K562 (cell line): ENCODE measurements around the gene KLK2. TPM values are rescaled to one million over a fixed set of nuclear protein-coding genes. Genes with fewer than 3 reads are reported as not detected.

Experiments
- ATAC-seq: fragments of 200-7000 bp; cut with Tn5 transposase; 3 replicates; pipeline ENCODE4 v1.9.1; 2020; ENCODE audit warnings: moderate library complexity
- BruUV-seq: library from RNA; stranded (reverse); fragments of 400-500 nt; replicated peaks from 2 replicates; lab custom pipeline; 2021; lab: Mats Ljungman, UMichigan
- CTCF ChIA-PET: fragments of 300-600 bp; formaldehyde crosslinking; extraction: SDS; loops from one replicate; lab custom pipeline; 2021; ENCODE audit warnings: low intra/inter-chr PET ratio; lab: Yijun Ruan, JAX
- POLR2A ChIA-PET: fragments of 300-600, 350-650 bp; sonication (Branson Sonifier 250); formaldehyde crosslinking; extraction: SDS; loops from one replicate; lab custom pipeline; 2021; ENCODE audit warnings: antibody characterized with exemption, inconsistent platforms; lab: Yijun Ruan, JAX
- DNase-seq, 4 experiments: peaks; one replicate each; pipeline versions ENCODE4 v3.0.0 to v3.0.0-alpha.2; 2011 to 2018; ENCODE audit warnings: low spot score in 3 of 4, mixed read lengths in 3 of 4; ENCODE audit errors: extremely low read depth in 1 of 4
- FAIRE-seq: peaks from 2 replicates; lab custom pipeline; 2011; peaks lifted over from hg19 to GRCh38; lab: Jason Lieb, UNC
- H2AFZ ChIP-seq: 2 replicates; pipeline ENCODE4 v1.6.0; 2011; ENCODE audit warnings: low read depth, low read length, control low read depth, inconsistent platforms
- H3K27ac ChIP-seq: fragments of 200-600 bp; 3 replicates; pipeline ENCODE4 v1.8.0; 2011; ENCODE audit warnings: low read depth, mild to moderate bottlenecking, control low read depth, inconsistent platforms, low read length, moderate library complexity, mixed read lengths; ENCODE audit errors: extremely low read depth
- H3K27me3 ChIP-seq, 2 experiments: fragments of 300-600 bp in 1 of 2; 2 replicates in 1 of 2; 3 replicates in 1 of 2; pipeline versions ENCODE4 v1.6.0 to v1.8.0; 2011; ENCODE audit warnings: inconsistent platforms in 2 of 2, low read length in 2 of 2, mild to moderate bottlenecking in 1 of 2, mixed read lengths in 1 of 2, moderate library complexity in 1 of 2; ENCODE audit not compliant: control insufficient read depth in 2 of 2, insufficient read depth in 2 of 2
- H3K36me3 ChIP-seq: fragments of 300-600 bp; 3 replicates; pipeline ENCODE4 v1.8.0; 2011; ENCODE audit warnings: mild to moderate bottlenecking, low read length, inconsistent platforms; ENCODE audit not compliant: control insufficient read depth, insufficient read depth
- H3K4me1 ChIP-seq, 2 experiments: fragments of 200-600 bp in 1 of 2; replicated peaks in 1 of 2; 2 replicates in 1 of 2; 3 replicates in 1 of 2; pipeline versions ENCODE4 v1.5.1 to v1.8.0; 2011; ENCODE audit warnings: inconsistent platforms in 2 of 2, low read length in 2 of 2, mild to moderate bottlenecking in 1 of 2, mixed read lengths in 1 of 2, moderate library complexity in 1 of 2; ENCODE audit not compliant: control insufficient read depth in 2 of 2, insufficient read depth in 2 of 2
- H3K4me2 ChIP-seq: 2 replicates; pipeline ENCODE4 v1.6.1; 2011; ENCODE audit warnings: low read length, control low read depth, inconsistent platforms, mixed read lengths; ENCODE audit not compliant: insufficient read depth
- H3K4me3 ChIP-seq: fragments of 200-600 bp; sonication (generic), shearing (Covaris generic); 2 replicates; pipeline ENCODE4 v1.5.1; 2016; ENCODE audit warnings: control low read depth, inconsistent platforms
- H3K79me2 ChIP-seq: fragments of 200-600 bp; 3 replicates; pipeline ENCODE4 v1.8.0; 2011; ENCODE audit warnings: low read length, inconsistent platforms; ENCODE audit not compliant: control insufficient read depth, insufficient read depth
- H3K9ac ChIP-seq, 2 experiments: 2 replicates each; pipeline versions ENCODE4 v1.6.0 to v1.6.1; 2011; ENCODE audit warnings: low read depth in 2 of 2, low read length in 2 of 2, control low read depth in 1 of 2, inconsistent platforms in 1 of 2, mild to moderate bottlenecking in 1 of 2, mixed read lengths in 1 of 2; ENCODE audit not compliant: insufficient read depth in 1 of 2
- H3K9me1 ChIP-seq: one replicate; pipeline ENCODE4 v1.6.0; 2011; ENCODE audit warnings: inconsistent platforms, mild to moderate bottlenecking, low read length, moderate library complexity; ENCODE audit not compliant: control insufficient read depth, insufficient read depth
- H3K9me3 ChIP-seq: replicated peaks from 2 replicates; pipeline ENCODE4 v1.5.1; 2011; ENCODE audit warnings: low read depth, low read length, inconsistent platforms; ENCODE audit not compliant: control insufficient read depth, insufficient read depth
- H4K20me1 ChIP-seq: replicated peaks from 2 replicates; pipeline ENCODE4 v1.6.1; 2011; ENCODE audit warnings: low read length, inconsistent platforms, mixed read lengths; ENCODE audit not compliant: control insufficient read depth, insufficient read depth
- BRD4 ChIP-seq: fragments of 200-600 bp; sonication (generic); IDR thresholded peaks from 2 replicates; pipeline ENCODE4 v1.6.1; 2017; ENCODE audit warnings: inconsistent platforms
- DACH1 ChIP-seq: fragments of 450-650 bp; IDR thresholded peaks from 2 replicates; pipeline ENCODE4 v1.6.1; 2018; ENCODE audit not compliant: partially characterized antibody
- HDAC6 ChIP-seq: IDR thresholded peaks from 2 replicates; pipeline ENCODE4 v1.6.1; 2012; ENCODE audit warnings: low read depth, mild to moderate bottlenecking, control low read depth, inconsistent platforms, low read length, moderate library complexity
- MYNN ChIP-seq, 2 experiments: sonication (generic); formaldehyde crosslinking in 1 of 2; IDR thresholded peaks; 2 replicates each; pipeline versions ENCODE4 v1.5.0 to v1.6.1; 2016 to 2020; ENCODE audit warnings: antibody characterized with exemption in 1 of 2, missing genetic modification reagents in 1 of 2
- NFXL1 ChIP-seq: fragments of 450-650 bp; formaldehyde crosslinking; IDR thresholded peaks from 2 replicates; pipeline ENCODE4 v1.4.0; 2021; ENCODE audit warnings: mild to moderate bottlenecking
- POLR3A ChIP-seq: IDR thresholded peaks from 2 replicates; pipeline ENCODE4 v1.6.1; 2011; ENCODE audit warnings: borderline replicate concordance, mild to moderate bottlenecking, moderate library complexity; ENCODE audit not compliant: insufficient read length, insufficient read depth; ENCODE audit errors: extremely low read depth
- SMARCB1 ChIP-seq: IDR thresholded peaks from 2 replicates; pipeline ENCODE4 v1.6.1; 2011; ENCODE audit warnings: improper control_type of control experiment, low read depth; ENCODE audit not compliant: insufficient read length
- SPI1 ChIP-seq: IDR thresholded peaks from 2 replicates; pipeline ENCODE4 v1.6.1; 2011; ENCODE audit warnings: low read depth, low read length, control low read depth, borderline replicate concordance
- STAG1 ChIP-seq: sonication (generic); formaldehyde crosslinking; IDR thresholded peaks from 2 replicates; pipeline ENCODE4 v1.5.0; 2020; ENCODE audit warnings: missing genetic modification reagents, borderline replicate concordance
- TCF3 ChIP-seq: sonication (generic); formaldehyde crosslinking; IDR thresholded peaks from 2 replicates; pipeline ENCODE4 v1.4.0; 2020; ENCODE audit warnings: mild to moderate bottlenecking, missing genetic modification reagents
- ZNF561 ChIP-seq: fragments of 450-650 bp; formaldehyde crosslinking; conservative IDR thresholded peaks from 2 replicates; pipeline ENCODE4 v1.4.0; 2020; ENCODE audit warnings: mild to moderate bottlenecking, moderate library complexity
- WGBS: fragments of 100-300 bp; shearing (Covaris generic); methylation state at CpG from one replicate; pipeline ENCODE4 v1.1.6; 2016; ENCODE audit warnings: low coverage, mixed read lengths; ENCODE audit not compliant: insufficient coverage; ENCODE audit errors: missing lambda C conversion rate; 5-methylcytosine and 5-hydroxymethylcytosine counted together
- in situ Hi-C: fragments of 300-500 bp; cut with MboI; formaldehyde crosslinking; loops from 4 replicates; pipeline ENCODE4 v1.15.0; 2018; ENCODE audit warnings: inconsistent platforms, mixed read lengths
- intact Hi-C: fragments of 100-400 bp; cut with micrococcal nuclease; formaldehyde crosslinking; loops from 2 replicates; pipeline ENCODE4 v1.14.2; 2022
- polyA plus RNA-seq, 8 experiments: library from polyadenylated mRNA; depleted of rRNA in 4 of 8; stranded (reverse) in 5 of 8; unstranded in 3 of 8; fragments of >200 nt; fragmentation: Nextera tagmentation in 2 of 8; fragmentation: Illumina TruSeq in 1 of 8; extraction: Ambion mirVana in 2 of 8; extraction: Trizol in 1 of 8; gene quantifications; 2 replicates each; pipeline versions ENCODE4 v1.2.1 to v1.2.3, GENCODE V29; 2011 to 2014; ENCODE audit warnings: inconsistent platforms in 1 of 8, missing spikeins in 1 of 8
- total RNA-seq, 7 experiments: library from RNA; depleted of rRNA in 6 of 7; stranded (reverse); fragments of >200 nt in 6 of 7; fragmentation: Illumina TruSeq in 2 of 7; extraction: Trizol in 2 of 7; gene quantifications; 2 replicates each; pipeline versions ENCODE4 v1.2.1 to v1.2.3, GENCODE V29; 2011 to 2021; ENCODE audit warnings: low replicate concordance in 1 of 7
- TF ChIP-seq, protein P1 (sequence below): fragments of 250-450 bp; sonication (Bioruptor Pico); IDR thresholded peaks from 2 replicates; pipeline ENCODE4 v1.8.0; 2021; ENCODE audit warnings: moderate library complexity, mild to moderate bottlenecking, inconsistent platforms
- TF ChIP-seq, protein P2 (sequence below): IDR thresholded peaks from 2 replicates; pipeline ENCODE4 v1.6.1; 2014; ENCODE audit warnings: antibody characterized with exemption
- TF ChIP-seq, protein P3 (sequence below): sonication (generic); formaldehyde crosslinking; IDR thresholded peaks from 2 replicates; pipeline ENCODE4 v1.8.0; 2022; ENCODE audit warnings: mild to moderate bottlenecking, missing genetic modification reagents
- TF ChIP-seq, protein P4 (sequence below): fragments of 450-650 bp; IDR thresholded peaks from 2 replicates; pipeline ENCODE4 v1.6.1; 2016

The KLK2 gene
- total and polyA plus RNA-seq, 9 of the 15 experiments (the other 6 are each of a cell fraction or from before 2014, with no cell fraction given), result 0.11 to 0.47 (median 0.23) TPM; not detected in 1

DNA sequence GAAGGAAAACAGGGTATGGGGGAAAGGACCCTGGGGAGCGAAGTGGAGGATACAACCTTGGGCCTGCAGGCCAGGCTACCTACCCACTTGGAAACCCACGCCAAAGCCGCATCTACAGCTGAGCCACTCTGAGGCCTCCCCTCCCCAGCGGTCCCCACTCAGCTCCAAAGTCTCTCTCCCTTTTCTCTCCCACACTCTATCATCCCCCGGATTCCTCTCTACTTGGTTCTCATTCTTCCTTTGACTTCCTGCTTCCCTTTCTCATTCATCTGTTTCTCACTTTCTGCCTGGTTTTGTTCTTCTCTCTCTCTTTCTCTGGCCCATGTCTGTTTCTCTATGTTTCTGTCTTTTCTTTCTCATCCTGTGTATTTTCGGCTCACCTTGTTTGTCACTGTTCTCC lies 15.9 kb upstream of the KLK2 start:
- Histone ChIP-seq H3K4me1 (peaks cover 0 to 4% of the 10 kb centered on the region in 2 experiments; a peak in 2 of 5 replicates), H3K9me3 (no peaks in the 10 kb centered on the region), H3K9ac (no peak overlapping the region), H3K36me3 (no peaks in the 10 kb centered on the region), H4K20me1 (0 out of 2 replicates have a peak, but pooled peaks cover 3% of the 10 kb centered on the region), H3K79me2 (no peaks in the 10 kb centered on the region), H3K4me3 (no peak overlapping the region), H3K9me1 (no peaks in the 10 kb centered on the region), H3K27ac (no peak overlapping the region), H3K4me2 (no peak overlapping the region), H3K27me3 (peaks cover 18 to 67% of the 10 kb centered on the region in 2 experiments; a peak in 4 of 5 replicates)
- ChIA-PET CTCF (no interaction called here), POLR2A (interaction anchor here (0.6 kb wide), 1 partner anchor 24 kb away, joined by 3 read pairs; no protein-coding TSS in a partner anchor)
- no TSS peak for BruUV-seq
- WGBS, result 0% methylated on average over 6 of the region's 6 CpGs
- intact Hi-C loops, result no loop called here
- no peak for FAIRE-seq
- TF ChIP-seq, protein P1, sequence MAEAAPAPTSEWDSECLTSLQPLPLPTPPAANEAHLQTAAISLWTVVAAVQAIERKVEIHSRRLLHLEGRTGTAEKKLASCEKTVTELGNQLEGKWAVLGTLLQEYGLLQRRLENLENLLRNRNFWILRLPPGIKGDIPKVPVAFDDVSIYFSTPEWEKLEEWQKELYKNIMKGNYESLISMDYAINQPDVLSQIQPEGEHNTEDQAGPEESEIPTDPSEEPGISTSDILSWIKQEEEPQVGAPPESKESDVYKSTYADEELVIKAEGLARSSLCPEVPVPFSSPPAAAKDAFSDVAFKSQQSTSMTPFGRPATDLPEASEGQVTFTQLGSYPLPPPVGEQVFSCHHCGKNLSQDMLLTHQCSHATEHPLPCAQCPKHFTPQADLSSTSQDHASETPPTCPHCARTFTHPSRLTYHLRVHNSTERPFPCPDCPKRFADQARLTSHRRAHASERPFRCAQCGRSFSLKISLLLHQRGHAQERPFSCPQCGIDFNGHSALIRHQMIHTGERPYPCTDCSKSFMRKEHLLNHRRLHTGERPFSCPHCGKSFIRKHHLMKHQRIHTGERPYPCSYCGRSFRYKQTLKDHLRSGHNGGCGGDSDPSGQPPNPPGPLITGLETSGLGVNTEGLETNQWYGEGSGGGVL (CRISPR knock-in tag), result no peak
- TF ChIP-seq MYNN (IDR thresholded peaks at IDR 0.05) (no peak), MYNN (CRISPR knock-in tag; IDR thresholded peaks at IDR 0.05) (no peak), SMARCB1 (no peak), SPI1 (no peak), HDAC6 (no peak), STAG1 (CRISPR knock-in tag) (no peak), POLR3A (no peak), NFXL1 (CRISPR knock-in tag) (no peak), ZNF561 (CRISPR knock-in tag) (no peak), TCF3 (CRISPR knock-in tag) (no peak), DACH1 (no peak), BRD4 (no peak)
- TF ChIP-seq, protein P2, sequence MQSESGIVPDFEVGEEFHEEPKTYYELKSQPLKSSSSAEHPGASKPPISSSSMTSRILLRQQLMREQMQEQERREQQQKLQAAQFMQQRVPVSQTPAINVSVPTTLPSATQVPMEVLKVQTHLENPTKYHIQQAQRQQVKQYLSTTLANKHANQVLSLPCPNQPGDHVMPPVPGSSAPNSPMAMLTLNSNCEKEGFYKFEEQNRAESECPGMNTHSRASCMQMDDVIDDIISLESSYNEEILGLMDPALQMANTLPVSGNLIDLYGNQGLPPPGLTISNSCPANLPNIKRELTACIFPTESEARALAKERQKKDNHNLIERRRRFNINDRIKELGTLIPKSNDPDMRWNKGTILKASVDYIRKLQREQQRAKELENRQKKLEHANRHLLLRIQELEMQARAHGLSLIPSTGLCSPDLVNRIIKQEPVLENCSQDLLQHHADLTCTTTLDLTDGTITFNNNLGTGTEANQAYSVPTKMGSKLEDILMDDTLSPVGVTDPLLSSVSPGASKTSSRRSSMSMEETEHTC, result no peak
- TF ChIP-seq, protein P3, sequence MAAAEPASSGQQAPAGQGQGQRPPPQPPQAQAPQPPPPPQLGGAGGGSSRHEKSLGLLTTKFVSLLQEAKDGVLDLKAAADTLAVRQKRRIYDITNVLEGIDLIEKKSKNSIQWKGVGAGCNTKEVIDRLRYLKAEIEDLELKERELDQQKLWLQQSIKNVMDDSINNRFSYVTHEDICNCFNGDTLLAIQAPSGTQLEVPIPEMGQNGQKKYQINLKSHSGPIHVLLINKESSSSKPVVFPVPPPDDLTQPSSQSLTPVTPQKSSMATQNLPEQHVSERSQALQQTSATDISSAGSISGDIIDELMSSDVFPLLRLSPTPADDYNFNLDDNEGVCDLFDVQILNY (CRISPR knock-in tag), result no peak
- TF ChIP-seq, protein P4, sequence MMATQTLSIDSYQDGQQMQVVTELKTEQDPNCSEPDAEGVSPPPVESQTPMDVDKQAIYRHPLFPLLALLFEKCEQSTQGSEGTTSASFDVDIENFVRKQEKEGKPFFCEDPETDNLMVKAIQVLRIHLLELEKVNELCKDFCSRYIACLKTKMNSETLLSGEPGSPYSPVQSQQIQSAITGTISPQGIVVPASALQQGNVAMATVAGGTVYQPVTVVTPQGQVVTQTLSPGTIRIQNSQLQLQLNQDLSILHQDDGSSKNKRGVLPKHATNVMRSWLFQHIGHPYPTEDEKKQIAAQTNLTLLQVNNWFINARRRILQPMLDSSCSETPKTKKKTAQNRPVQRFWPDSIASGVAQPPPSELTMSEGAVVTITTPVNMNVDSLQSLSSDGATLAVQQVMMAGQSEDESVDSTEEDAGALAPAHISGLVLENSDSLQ, result no peak
- TF ChIP-seq, all 486 proteins: peak for 0
- DNase-seq (no peak), ATAC-seq (no peak)
- in situ Hi-C loops, result no loop called here
- no peak overlapping the region for H2AFZ ChIP-seq
